GM19324 (cell line): ENCODE results near the gene LRRC10.

ENCODE experiments used
- ATAC-seq: cut with Tn5 transposase; IDR thresholded peaks from one replicate; pipeline ENCODE4 v1.9.1; 2021; ENCODE audit warnings: mild to moderate bottlenecking, moderate library complexity; ENCODE audit not compliant: unreplicated experiment, low FRiP score

LRRC10 gene

GRCh38 chr12:69570545-69571399, 39.9 kb downstream of the LRRC10 start:
- no peak for ATAC-seq

DNA sequence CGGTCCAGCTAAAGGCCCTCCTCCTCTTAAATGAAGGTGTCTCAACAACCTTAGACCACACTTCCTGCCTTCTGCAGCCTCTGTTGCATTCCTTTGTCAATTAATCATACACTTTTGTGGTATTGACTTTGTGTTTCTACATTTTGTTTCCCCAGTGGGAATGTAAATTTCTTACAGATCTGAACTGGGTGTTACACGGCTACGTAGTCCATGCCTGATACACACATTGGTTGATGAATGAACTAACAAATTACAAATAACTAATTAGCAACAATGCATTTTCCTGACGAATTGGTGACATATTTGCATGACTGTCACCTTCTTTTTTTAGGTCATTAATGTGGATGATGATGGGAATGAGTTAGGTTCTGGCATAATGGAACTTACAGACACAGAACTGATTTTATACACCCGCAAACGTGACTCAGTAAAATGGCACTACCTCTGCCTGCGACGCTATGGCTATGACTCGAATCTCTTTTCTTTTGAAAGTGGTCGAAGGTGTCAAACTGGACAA, 40.6 kb downstream of the LRRC10 start:
- no peak for ATAC-seq

GRCh38 chr12:69569236-69569635, 41.5 kb downstream of the LRRC10 start:
- ATAC-seq: no peak

GRCh38 chr12:69566603-69567002, 44.1 kb downstream of the LRRC10 start:
- ATAC-seq: no peak

DNA sequence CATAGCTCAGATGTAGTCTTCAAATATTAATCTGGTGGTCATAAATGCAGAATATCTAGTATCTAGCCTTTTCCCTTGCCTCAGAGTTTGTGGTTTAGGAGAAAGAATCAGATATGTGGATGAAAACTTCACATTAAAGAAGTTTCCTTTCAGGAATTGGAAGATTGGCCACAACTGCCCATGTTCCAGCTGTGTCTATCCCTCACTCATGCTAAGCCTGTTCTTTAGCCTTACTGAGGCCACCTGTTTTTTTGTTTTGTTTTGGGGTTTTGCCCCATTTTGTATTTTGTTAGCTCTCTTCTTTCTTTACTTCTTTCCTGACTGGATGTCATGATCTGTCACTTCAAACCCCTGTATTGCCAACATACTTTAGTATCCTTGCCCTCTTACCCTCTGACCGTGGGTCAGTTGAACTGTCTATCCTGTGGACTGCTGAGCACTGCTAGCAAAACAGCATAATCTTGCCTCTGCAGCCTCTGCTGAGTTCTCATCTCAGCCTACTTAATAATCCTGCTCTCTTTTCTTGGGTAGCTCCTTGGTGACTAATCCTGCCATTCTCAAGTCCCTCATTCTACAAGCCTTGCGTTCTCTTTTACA, 47.4 kb downstream of the LRRC10 start:
- no peak for ATAC-seq
